Smooth muscle cell of the brain vasculature (primary cell): Measurements from ENCODE around the gene WBP2NL.
"Not testable (repeated sequence)": the region's sequence is repeated elsewhere in the genome, so short reads cannot be mapped to it uniquely, and the experiment has no call there.

ENCODE experiments used
- DNase-seq: peaks from one replicate; pipeline ENCODE4 v3.0.0-alpha.2; 2012; ENCODE audit warnings: low read depth, low spot score

WBP2NL gene, protein sequence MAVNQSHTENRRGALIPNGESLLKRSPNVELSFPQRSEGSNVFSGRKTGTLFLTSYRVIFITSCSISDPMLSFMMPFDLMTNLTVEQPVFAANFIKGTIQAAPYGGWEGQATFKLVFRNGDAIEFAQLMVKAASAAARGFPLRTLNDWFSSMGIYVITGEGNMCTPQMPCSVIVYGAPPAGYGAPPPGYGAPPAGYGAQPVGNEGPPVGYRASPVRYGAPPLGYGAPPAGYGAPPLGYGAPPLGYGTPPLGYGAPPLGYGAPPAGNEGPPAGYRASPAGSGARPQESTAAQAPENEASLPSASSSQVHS

DNA sequence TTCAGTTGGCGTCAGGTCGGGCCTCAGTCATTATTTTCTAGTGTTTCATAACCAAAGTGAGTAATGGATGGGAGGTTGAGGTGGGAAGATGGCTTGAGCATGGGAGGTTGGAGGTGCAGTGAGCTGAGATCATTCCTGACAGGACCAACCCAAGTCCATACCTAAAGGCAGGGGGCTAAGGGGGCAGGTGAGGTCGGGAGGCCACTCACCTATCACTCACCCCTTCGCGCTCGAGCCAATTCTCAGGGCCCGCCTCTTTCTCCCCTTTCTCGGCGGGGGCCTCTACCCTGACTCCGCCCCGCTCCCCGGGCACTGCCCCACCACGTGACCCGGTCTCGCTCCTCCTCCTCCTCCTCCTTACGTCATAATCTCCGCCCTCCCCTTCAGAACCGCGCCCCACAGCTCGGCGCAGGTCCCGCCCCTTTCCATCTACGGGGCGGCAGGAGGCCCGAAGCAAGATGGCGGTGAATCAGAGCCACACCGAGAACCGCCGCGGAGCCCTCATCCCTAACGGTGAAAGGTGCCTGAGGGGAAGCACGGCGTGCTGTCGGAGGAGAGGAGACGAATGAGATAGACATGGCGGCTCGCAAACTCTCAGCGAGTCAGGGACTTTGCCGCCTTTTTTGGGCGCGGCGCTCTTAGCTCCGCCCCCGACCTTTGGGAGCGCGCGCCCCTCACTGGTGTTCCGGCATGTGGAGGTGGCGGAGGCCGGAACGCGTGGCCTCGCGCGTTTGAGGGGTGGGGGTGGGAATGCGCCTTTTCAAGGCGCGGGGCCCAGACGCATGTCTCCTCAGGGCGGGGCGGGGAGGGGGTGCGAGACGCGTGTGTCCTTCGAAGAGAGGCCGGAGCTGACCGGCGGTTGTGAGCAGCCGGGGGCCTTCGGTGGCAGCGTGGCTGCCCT is at the start of gene WBP2NL:
Gene WBP2NL (plus strand): TSS at position 428 of the 901 bp plus-strand sequence. CDS start 31 bp downstream, at position 459.
- DNase-seq: peak; percentile 23

DNA sequence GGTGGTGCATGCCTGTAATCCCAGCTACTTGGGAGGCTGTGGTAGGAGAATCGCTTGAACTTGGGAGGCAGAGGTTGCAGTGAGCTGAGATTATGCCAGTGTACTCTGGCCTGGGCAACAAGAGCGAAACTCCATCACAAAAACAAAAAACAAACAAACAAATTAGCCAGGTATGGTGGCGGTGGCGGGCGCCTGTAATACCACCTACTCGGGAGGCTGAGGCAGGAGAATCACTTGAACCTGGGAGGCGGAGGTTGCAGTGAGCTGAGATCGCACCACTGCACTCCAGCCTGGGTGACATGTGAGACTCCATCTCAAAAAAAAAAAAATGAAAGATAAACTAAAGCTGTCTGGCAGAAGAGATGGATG is 49.7 kb upstream of the WBP2NL start:
- not testable (repeated sequence) for DNase-seq

DNA sequence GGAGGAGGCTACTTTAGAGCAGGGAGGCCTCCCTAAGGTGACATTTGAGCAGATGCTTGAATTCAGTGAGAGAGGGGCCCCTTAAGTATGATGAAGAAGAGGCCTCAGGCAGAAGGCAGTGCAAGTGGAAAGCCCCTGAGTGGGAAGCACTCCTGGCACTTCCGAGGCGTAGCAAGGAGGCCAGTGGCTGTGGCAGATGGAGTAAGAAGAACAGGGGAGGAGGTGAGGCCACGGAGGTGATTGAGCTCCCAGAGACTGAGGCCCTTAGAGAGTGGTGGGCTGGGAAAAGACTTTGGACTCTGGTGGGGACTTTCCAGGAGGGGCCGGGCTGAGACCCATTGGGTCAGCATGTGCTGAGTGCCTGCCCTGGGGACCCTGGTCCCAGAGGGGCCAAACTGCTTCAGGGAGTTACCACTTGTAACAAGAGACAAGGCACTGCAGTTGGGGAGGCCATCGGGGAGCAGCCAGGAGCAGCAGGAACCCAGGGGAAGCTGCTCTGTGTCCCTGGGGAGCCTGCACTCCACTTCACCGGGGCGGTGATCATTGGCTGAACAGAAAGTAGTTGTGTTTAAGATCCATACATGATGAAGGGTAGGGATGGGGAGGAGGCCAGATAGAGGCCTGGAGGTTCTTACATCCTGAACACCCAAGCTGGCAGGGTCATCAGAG is 49.2 kb upstream of the WBP2NL start:
- DNase-seq: no peak

DNA sequence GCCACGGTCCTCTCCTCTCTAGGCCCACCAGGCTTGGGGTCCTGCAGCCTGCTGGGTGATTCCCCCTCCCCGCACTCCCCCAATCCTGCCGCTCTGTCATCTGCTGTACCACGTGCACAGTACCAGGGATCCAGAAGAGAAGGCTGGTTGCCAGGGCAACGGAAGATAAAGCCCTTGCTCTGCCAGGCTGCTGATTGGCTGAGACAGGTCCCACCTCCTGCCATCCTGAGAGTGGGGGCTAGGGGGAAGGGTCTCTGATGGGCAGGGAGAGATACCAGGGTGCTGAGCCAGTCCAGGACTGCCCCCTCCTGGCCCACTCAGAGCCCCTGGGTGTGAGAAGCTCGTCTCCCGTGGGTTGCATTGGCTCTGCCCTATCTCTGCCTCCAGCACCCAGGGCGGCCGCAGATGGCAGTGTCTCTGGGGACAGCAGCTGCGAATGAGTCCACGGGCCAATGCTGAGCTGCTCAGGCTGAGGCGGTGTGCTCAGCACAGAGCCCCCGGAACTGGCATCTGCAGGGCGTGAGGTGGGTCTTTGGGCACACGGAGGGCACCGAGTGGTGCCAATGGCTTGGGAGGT is 46.6 kb upstream of the WBP2NL start, which contains the start of gene SMIM45:
Gene SMIM45 (plus strand): TSS at position 253 of the 577 bp plus-strand sequence.
- no peak for DNase-seq

DNA sequence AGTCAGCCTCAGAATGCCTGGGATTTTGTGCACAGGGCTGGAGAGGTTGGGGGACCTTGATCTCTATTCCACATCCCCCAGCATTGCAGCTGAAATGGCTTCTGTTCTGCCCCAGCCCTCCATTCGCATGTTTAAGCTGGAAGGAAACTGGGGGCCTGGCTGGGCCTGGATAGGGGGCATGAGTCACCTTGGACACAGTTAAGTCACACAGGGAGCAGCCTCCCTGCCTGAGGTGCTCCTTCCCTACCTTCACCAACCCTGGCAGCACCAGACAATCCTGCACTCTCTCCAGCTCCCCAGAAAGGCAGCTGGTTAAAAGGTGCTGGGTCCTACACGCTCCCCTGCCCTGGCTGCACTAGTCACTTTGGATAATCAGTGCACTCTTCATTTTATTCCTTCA is 45.9 kb upstream of the WBP2NL start:
- no peak for DNase-seq

DNA sequence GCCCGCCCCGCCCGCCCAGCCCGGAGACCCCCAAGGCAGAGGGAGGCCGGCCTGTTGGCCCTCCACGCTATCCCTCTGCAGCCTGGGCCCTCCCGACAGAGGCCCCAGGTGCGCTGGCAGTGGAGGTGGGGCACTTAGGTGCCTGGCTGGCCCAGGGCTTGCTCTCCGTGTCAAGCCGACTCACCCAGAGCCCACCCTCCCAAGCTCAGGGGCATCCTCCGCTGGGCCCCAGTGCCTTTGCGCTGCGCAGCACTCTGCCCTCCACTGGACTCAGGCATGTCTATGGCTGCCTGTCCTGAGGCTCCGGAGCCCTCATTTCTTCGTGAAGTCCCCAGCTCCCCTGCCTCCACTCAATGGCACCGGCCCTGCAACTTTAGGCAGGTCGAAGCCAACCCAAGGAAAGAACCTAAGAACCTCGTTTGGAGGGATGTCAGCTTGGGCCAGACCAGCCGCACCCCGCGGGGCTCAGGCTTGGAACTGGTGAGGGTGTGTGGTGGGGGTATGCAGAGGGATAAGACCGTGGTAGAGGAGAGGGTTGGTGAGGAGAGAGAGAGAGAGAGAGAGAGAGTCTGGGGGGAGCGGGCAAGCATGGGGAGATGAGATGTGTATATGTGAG is 40.5 kb upstream of the WBP2NL start:
- no peak for DNase-seq

DNA sequence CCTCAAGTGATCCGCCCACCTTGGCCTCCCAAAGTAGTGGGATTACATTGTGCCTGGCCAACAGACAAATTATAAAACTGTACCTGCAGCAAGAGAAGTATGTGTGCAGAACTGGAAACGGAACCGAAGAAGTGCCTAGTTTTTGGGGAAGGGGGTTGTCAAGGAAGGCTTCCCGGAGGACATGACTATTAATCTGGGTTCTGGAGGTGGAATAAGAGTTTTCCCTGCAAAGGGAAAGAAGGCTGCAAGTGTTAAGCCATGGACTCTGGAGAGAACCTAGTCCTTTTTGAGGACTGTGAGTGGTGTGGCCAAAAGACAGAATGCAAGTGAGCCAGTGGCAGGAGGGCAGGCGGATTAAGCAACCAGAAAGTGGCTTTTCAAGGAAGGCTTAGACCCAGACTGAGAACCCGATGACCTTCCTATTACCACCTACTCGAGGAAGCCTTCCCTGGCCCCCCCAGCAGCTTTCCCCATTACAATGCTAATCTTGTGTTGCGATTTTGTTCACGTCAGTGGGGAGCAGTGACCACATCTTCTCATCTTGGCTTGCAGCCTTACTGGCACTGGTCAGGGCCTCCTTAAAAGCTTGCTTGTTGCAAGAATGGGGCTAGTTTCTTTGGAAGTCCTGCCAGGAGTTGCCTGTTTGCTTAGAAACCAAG is 35.0 kb upstream of the WBP2NL start:
- DNase-seq: no peak

DNA sequence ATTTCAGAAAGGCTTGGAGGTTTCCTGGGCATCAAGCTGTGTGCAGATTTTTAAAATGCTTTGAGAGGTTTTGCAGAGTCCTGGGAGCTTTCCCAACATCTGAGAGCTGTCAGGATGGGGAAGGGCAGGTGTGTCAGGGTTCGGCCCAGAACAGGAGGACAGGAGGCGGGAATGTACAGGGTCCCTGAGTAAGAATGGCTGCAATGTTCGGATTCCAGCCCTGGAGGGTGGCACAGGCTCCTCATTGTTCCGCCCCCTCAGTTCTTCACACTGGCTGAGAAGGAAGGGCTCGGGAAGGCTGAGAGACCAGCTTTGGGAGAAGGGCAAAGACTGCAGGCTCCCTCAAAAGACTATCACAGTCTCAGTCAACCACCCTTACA is 34.5 kb upstream of the WBP2NL start:
- DNase-seq: no peak

DNA sequence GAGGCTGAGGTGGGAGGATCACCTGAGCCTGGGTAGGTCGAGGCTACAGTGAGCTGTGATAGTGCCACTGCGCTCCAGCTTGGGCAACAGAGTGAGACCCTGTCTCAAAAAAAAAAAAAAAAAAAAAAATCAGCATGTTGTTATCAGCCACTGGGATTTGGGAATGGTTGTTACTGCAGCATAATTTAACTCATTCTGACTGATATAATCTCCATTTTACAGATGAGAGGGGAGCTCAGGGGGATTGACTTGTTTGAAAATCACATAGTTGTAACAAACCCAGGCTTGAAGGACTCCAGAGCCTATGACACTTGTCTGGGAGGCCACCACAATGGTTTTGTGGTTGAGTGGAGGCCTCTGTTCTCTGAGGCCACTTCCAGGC is 32.4 kb upstream of the WBP2NL start:
- DNase-seq: no peak

DNA sequence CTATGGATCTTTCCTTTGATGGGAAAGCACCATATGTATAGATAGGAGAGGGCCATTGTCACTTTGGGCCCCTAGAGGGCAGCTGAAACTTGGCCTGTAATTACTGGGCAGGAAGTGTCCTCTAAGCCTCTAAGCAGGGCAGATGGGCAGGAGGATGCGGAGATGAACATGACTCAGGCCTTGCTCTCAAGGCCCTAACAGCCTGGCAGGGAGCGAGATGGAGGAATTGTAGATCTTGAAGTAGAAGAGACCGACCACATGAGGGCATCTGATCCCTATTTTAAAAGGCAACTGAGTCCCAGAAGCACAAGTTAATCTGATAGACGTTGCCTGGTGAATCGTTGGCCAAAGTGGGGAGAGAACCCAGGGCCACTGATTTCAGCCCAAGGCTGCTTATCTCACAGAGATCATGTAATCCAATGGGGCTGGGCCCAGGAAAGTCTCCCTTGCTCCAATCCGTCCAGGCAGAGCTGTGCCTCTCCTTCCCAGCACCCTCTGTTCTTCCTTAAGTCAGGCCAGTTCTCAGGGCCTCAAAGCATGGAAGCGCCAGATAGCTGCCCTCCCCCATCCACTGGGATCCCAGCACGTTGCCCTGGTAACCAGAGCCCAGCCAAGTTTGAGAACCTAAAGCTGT is 31.9 kb upstream of the WBP2NL start:
- no peak for DNase-seq

DNA sequence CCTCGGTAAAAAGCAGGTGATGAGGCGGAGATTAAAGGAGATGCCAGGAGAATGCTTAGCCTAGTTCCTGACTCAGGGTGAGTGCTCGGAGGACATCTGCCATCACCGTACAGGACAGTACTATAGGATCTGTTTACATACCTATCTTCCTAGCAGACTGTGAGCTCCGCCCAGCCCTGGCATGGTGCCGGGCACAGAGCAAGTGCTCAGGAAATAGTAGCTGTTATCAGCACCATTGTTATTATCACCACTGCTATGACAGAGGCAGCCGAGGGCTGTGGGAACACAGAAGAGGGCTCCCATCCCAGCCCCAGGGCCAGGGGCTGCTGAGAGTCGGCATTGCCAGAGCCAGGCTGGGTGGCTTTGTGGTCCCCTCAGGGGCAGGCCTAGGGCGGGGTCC is 30.0 kb upstream of the WBP2NL start:
- no peak for DNase-seq

DNA sequence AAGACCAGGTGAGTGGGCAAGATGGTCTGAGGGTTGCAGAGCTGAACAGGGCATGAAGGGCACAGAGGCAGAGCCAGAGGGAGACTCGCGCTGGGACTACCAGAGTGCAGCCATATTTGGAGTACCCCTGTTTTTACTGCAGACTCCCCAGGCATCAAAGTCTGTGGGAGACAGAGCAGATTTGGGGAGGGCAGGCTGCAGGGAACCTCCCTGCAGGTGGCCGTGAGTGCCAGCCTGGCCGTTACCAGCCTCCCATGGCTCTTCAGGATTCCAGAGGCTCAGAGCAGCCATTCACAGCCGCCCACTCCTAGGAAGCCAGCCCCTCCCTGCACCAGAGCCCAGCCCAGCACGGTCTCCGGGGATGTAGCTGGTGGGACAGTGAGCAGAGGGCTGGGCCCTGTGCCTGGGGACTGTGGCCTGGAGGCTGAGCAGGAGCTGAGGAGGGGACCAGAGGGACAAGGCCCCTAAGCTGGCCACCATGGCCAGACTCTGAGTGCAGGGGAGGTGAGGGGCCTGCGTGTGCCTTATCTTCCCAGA is 29.4 kb upstream of the WBP2NL start, which contains the start of gene SEPTIN3:
Gene SEPTIN3 (plus strand): TSS at position 334 of the 537 bp plus-strand sequence. CDS start 2,050 bp downstream, outside the sequence.
- DNase-seq: no peak

DNA sequence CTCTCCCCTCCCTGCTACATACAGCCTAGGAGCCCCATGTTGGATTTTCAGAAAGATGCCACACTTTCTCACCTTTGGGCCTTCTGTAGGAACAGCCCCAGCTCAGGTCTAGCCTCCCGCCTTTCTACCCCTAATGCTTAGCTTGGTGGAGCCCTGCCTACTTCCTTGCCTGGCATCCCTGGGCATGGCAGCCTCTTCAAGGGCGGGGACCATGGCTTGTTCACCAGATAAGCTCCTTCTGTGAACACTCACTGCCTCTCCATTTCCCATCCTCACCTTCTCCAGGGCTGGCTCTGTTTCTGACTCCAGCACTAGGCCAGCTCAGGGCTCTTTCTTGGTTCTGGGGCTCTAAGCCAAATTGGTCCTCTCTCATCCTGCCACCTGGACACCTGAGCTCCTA is 28.0 kb upstream of the WBP2NL start:
- no peak for DNase-seq

DNA sequence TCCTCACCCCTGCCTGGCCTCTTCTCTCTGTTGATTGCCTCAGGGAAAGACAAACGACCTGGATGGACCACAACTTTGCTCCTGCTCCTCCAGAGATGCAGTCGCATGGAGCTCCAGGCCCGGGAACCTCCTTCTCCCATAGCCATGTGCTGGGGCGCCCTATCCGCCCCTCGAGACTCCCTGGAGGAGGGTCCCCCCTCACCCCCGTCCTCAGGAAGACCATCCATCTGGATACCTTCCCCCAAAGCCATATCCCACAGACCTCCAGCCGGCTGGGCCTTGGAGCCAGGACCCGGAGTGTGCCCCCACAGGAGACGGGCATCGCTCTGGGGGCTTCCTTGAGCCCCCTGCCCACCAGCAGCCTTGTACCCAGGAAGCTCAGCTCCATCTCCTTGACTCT is 27.2 kb upstream of the WBP2NL start:
- DNase-seq: no peak

DNA sequence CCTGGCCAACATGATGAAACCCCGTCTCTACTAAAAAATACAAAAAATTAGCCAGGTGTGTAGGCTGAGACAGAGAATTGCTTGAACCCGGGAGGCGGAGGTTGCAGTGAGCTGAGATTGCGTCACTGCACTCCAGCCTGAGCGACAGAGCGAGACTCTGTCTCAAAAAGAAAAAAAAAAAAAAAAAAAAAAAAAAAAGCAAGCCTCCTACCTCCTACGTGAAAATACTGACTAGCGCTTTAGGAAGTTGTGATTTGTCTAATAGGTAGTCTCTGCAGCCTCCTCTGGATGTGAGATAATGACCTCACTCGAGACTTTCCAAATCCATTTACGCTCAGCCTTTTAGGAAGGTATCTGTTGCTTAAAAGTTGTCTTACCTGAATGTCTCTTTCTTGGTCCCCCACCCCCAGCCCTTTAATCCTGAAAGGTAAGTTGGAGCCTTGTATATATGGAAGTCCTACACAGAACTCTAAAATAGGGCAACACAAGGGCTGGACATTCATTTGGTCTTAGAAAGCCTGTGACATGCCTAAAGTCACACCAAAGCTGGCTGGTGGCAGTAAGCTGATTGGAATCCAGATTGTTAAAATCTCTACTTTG is 23.8 kb upstream of the WBP2NL start:
- DNase-seq: no peak

DNA sequence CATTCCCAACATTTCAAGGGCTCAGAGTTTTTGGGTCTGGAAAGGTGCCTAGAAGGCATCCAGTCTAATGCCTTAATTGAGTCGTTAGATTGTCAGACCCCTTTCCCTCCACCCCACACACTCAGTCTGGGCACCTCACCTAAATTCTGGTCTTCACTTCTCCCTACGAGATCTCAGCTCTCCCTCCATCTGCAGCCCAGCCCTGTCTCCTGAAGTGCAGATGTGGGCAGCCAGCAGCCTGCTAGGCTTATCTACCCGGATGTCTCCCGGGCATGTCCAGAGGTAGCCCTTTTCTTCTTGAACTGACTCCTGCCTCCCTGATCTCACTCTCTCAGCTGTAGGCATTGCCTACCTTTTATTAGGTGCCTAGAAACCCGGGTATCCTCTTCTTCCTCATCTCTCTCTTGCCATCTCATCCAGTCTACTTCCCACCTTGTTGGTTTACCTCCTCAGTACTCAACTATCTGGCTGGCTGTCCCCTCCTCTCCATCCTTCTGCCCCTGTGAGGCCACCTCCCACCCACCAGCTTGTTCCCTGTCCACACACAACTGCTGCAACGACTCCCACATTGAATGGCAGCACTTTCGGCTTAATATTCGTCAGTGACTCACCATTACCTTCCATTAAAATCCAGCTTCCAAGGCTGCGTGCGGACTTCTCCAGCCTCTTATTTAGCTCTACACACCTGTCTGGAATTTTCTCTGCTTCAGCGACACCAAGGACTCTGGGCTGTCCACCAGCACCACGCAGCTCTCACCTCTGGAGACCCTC is 23.1 kb upstream of the WBP2NL start:
- no peak for DNase-seq

DNA sequence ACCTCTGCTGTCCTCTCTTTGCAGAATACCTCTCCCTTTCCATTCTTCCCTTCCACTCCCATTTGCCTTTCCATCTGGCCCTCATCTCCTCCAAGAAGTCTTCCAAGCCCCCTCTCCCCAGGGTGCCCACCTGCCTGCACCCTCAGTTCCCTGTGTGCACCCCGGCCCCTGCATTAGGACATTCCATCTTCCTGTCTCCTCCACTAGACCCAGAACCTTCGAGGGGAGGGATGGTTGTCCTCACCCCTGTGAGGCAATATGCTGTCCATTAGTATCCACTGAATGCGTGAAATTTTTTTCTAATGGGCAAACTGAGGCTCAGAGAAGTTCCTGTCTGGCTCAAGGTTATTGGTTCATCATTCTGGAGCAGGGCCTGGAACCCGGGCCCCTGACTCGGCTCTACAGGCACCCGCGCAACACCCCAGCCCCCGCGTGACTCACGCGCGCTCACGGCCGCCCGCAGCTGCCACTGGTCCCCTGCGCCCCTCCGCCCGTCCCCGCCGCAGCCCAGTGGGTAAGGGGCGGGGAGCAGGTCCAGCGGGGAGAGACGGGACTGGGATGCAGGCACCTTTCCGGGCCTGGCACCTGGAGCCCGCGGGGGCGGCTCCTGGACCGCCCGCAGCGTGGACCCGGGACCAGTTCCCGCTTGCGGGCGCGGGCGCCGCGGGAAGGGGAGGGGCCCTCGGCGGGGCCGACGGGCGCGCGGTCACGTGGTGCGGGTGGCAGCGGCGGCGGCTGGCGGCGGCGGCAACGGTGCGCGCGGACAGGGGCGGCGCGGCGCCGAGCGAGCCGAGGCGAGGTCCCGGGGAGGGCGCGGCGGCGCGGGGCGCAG is 22.3 kb upstream of the WBP2NL start:
- DNase-seq: no peak

DNA sequence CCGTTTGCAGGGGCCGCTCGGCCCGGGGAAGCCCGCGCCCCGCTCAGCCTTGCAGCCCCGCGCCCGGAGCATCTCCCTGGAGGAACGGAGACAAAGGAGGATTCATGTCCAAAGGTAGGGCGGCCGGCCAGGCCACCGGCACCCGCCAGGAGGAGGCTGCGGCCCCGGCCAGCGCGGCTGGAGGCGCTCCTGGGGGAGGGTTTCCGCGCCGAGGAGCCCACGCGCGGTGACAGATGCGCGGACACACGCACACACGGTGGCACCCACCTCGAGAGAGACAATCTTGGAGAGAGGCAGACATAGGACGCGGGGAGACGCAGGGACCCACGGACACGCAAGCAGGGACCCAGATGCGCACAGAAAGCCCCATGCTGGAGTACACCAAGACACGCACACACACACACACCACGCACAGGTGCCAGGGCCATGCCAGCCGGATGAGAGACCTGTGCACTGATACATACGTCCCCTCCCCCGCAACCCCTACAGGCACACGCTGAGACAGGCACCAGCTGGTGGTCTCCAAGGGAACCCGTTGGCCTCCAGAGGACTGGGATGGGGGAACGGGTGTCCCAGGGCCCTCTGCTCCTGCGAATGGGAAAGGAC is 21.5 kb upstream of the WBP2NL start:
- DNase-seq: no peak
